ENCODE results near the gene DERA.

GRCh38 chr12:16021676-16022075, 110.5 kb downstream of the DERA start:
- TF ChIP-seq SUZ12 (IDR thresholded peaks at IDR 0.05; ENCODE audit: extremely low read depth, insufficient read depth, insufficient read length), result no peak
- no peak for TF ChIP-seq YY1 (IDR thresholded peaks at IDR 0.05; ENCODE audit: insufficient read depth, insufficient read length)

Data from NT2/D1 (cell line).